ENCODE data around the gene ADAP2. TPM values are rescaled to one million over a fixed set of nuclear protein-coding genes. Genes with fewer than 3 reads are reported as not detected.

Gene ADAP2
- total and polyA plus RNA-seq, 7 experiments from 2014 or later = 2.6 to 18.9 (median 4.9) TPM; not detected in 2

DNA sequence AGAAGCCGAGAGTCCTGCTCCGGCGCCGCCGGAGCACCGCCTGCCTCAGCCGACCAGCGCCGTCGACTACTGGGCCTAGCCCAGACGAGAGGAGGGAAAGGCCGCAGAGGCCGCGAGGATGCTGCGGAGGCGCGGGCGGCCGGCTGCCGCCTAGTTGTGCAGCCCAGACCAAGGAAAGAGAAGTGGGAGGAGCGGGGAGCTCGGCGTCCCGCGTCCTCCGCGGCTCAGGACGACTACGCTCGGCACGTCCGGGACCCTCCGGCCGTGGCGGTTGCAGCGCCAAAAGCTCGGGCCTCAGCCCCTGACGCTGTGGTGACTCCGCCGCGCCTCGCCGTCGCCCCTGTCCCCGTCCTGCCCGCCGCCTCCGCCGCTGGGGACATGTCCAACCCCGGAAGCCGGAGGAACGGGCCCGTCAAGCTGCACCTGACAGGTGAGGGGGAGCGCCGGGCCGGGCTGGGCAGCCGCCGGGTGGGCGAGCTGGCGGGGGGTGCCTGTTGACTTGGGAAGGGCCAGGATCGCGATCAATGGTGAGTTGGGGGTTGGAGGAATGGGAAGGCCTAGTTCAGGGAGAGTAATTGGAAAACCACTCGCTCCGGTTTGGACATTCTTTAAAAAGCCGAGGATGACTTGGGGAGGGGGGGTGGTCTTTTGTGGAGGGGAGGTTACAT, 86.8 kb downstream of the ADAP2 start:
- DNase-seq = peak; percentile 16 to 60 (median 40)

More for the DNA sequence above, 86.8 kb downstream of the ADAP2 start:
- Mint-ChIP-seq H3K9me3 (peaks cover 0 to 3% (median 0%) of the 10 kb centered on the region in 11 donors), H3K27ac (peak overlapping the region; percentile 21 to 94 (median 88)), H3K4me3 (peak overlapping the region; percentile 86 to 97 (median 92)), H3K27me3 (peaks cover 0 to 31% (median 0%) of the 10 kb centered on the region in 5 donors), H3K36me3 (peaks cover 0 to 7% (median 3%) of the 10 kb centered on the region in 5 donors), H3K4me1 (peaks cover 8 to 23% (median 18%) of the 10 kb centered on the region in 7 donors)
- Histone ChIP-seq H3K27ac (ENCODE audit: low read depth, low read length) (peak overlapping the region; percentile 61), H3K9me3 (ENCODE audit: control insufficient read depth in 2 of 3, low read length in 3 of 3) (no peaks in the 10 kb centered on the region), H3K4me1 (ENCODE audit: control insufficient read depth in 2 of 2, insufficient read depth in 2 of 2, low read length in 2 of 2) (peaks cover 0 to 9% of the 10 kb centered on the region in 2 donors), H3K36me3 (ENCODE audit: control insufficient read depth in 2 of 3, insufficient read depth in 3 of 3, low read length in 3 of 3) (no peaks in the 10 kb centered on the region), H3K4me3 (ENCODE audit: low read length) (peak overlapping the region; percentile 75), H3K27me3 (ENCODE audit: control insufficient read depth in 2 of 2, insufficient read depth in 2 of 2, low read length in 2 of 2) (no peaks in the 10 kb centered on the region)
- POLR2A ChIA-PET = interaction anchor here (0.6 to 2.1 kb wide), 7 partner anchors 11 to 613 kb away, joined by 3 to 4 read pairs (median 3); partner anchors contain the start of genes CRLF3 and EVI2A
- CTCF ChIA-PET = interaction anchor here (0.6 to 1.1 kb wide), 2 partner anchors 201 to 532 kb away, joined by 3 to 6 read pairs; no protein-coding TSS in a partner anchor
- ATAC-seq = peak; percentile 77
- intact Hi-C loops (cut with micrococcal nuclease) = loop anchor here in 1 of 2 donors (2.0 to 5.0 kb wide), 3 partner anchors 38 to 499 kb away; partner anchors contain the start of genes EVI2A and RNF135

Other genes starting within 250 kb of the ADAP2 start
- 100 to 1,000 TPM in 2 of 5 experiments, 10 to 100 TPM in 3; 65.5 to 142 (median 86.7) TPM for gene CRLF3, start 97.3 kb upstream of the ADAP2 start, total RNA-seq
- 100 to 1,000 TPM; 200 to 220 TPM for gene CRLF3, start 97.3 kb upstream of the ADAP2 start, polyA plus RNA-seq
- 10 to 100 TPM in 1 of 5 experiments, 1 to 10 TPM in 4; 3.5 to 22.1 (median 5.0) TPM for gene ATAD5, start 90.0 kb upstream of the ADAP2 start, total RNA-seq
- 1 to 10 TPM; 1.3 to 1.5 TPM for gene ATAD5, start 90.0 kb upstream of the ADAP2 start, polyA plus RNA-seq
- gene TEFM, start 15.7 kb upstream of the ADAP2 start, total RNA-seq = 10 to 100 TPM in 4 of 5 experiments, 1 to 10 TPM in 1; 8.5 to 22.1 (median 16.5) TPM
- 10 to 100 TPM; 18.2 to 23.1 TPM for gene TEFM, start 15.7 kb upstream of the ADAP2 start, polyA plus RNA-seq
- gene RNF135, start 49.1 kb downstream of the ADAP2 start, total RNA-seq = 10 to 100 TPM in 1 of 5 experiments, 1 to 10 TPM in 4; 3.4 to 18.7 (median 3.6) TPM
- 1 to 10 TPM; 2.0 to 2.2 TPM for gene RNF135, start 49.1 kb downstream of the ADAP2 start, polyA plus RNA-seq
- gene NF1, start 173.0 kb downstream of the ADAP2 start, total RNA-seq = 10 to 100 TPM; 18.8 to 32.4 (median 21.2) TPM
- gene NF1, start 173.0 kb downstream of the ADAP2 start, polyA plus RNA-seq = 10 to 100 TPM; 12.5 to 12.7 TPM

Measured in naive thymus-derived CD4-positive, alpha-beta T cell (primary cell).